Smooth muscle cell (in vitro differentiated cells): ENCODE data around the gene CLCN3. TPM values are rescaled to one million over a fixed set of nuclear protein-coding genes. Genes with fewer than 3 reads are reported as not detected.

Source experiments
- polyA plus RNA-seq: library from polyadenylated mRNA; unstranded; fragments of >200 nt; fragmentation: Nextera tagmentation; extraction: Ambion mirVana; gene quantifications from 2 replicates; pipeline ENCODE4 v1.2.1, GENCODE V29; 2016
- total RNA-seq: library from RNA; depleted of rRNA; stranded (reverse); fragments of >200 nt; gene quantifications from 2 replicates; pipeline ENCODE4 v1.2.3, GENCODE V29; 2014

The CLCN3 gene
- total and polyA plus RNA-seq, 2 experiments from 2014 or later: 13.7 to 41.2 TPM

Other genes with a start within 250 kb of the CLCN3 start
- 11.8 and 16.5 TPM in 2 replicates for gene NEK1, start 8.0 kb upstream of the CLCN3 start, total RNA-seq
- gene NEK1, start 8.0 kb upstream of the CLCN3 start, polyA plus RNA-seq: 9.4 and 10.5 TPM in 2 replicates
- gene HPF1, start 137.4 kb downstream of the CLCN3 start, total RNA-seq: 50.9 and 53.9 TPM in 2 replicates
- 34.1 and 43.9 TPM in 2 replicates for gene HPF1, start 137.4 kb downstream of the CLCN3 start, polyA plus RNA-seq